SK-N-SH treated with all-trans-retinoic acid at 6 μM for 48 hours (cell line): Measurements from ENCODE around the gene CDH5.

Source experiments
- GLIS3 ChIP-seq: fragments of 250-450 bp; sonication (Bioruptor Pico); IDR thresholded peaks from 2 replicates; pipeline ENCODE4 v1.5.0; 2020; ENCODE audit warnings: mild to moderate bottlenecking, moderate library complexity
- TF ChIP-seq, protein P1 (sequence below): fragments of 250-450 bp; sonication (Bioruptor Pico); IDR thresholded peaks from 2 replicates; pipeline ENCODE4 v1.8.0; 2020; ENCODE audit warnings: mild to moderate bottlenecking, moderate library complexity, borderline replicate concordance

DNA sequence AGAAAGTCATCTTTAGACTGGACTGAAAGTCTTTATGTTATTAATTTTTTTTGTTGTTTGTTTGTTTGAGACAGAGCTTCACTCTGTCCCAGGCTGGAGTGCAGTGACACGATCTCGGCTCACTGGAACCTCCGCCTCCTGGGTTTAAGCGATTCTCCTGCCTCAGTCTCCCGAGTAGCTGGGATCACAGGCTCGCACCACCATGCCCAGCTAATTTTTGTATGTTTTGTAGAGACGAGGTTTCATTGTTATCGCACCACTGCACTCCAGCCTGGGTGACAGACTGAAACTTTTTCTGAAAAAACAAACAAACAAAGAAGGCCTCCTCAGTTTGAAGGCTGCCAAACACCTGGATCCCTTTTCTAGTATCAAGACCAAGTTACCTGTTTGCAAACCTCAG, 65.3 kb downstream of the CDH5 start:
- TF ChIP-seq, protein P1, sequence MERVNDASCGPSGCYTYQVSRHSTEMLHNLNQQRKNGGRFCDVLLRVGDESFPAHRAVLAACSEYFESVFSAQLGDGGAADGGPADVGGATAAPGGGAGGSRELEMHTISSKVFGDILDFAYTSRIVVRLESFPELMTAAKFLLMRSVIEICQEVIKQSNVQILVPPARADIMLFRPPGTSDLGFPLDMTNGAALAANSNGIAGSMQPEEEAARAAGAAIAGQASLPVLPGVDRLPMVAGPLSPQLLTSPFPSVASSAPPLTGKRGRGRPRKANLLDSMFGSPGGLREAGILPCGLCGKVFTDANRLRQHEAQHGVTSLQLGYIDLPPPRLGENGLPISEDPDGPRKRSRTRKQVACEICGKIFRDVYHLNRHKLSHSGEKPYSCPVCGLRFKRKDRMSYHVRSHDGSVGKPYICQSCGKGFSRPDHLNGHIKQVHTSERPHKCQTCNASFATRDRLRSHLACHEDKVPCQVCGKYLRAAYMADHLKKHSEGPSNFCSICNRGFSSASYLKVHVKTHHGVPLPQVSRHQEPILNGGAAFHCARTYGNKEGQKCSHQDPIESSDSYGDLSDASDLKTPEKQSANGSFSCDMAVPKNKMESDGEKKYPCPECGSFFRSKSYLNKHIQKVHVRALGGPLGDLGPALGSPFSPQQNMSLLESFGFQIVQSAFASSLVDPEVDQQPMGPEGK (CRISPR knock-in tag), result no peak
- TF ChIP-seq GLIS3, result no peak
